ENCODE results near the gene COX5A. TPM values are rescaled to one million over a fixed set of nuclear protein-coding genes. Genes with fewer than 3 reads are reported as not detected.

Gene COX5A
- total RNA-seq, 2 experiments from 2014 or later = 342 TPM

DNA sequence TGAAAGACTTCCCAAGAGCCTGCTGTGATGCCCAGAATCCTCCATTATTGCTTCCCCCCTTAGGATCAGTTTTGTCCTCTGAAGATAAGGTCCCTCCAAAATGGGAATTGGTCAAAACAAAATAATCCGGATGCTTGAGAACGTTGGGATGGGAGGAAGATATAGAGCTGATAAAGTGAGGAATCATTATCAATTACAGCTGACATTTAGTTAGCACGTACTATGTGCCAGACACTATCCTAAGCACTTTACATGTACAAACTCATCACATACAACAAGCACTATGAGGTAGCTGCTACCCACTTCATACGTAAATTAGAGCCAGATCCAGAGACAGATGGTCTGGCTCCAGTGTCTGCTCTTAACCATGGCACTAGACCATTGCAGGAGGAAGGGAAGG is 25.3 kb upstream of the COX5A start:
- ChIA-PET CTCF (interaction anchor here (6.9 kb wide), 1 partner anchor 13 kb away, joined by 36 read pairs; no protein-coding TSS in a partner anchor), POLR2A (interaction anchor here (0.7 to 1.1 kb wide), 2 partner anchors 216 to 241 kb away, joined by 3 read pairs; no protein-coding TSS in a partner anchor)
- ATAC-seq (no peak), DNase-seq (no peak)
- Mint-ChIP-seq H3K4me1 (ENCODE audit: low read depth) (peaks cover 32% of the 10 kb centered on the region), H3K27ac (no peak overlapping the region), H3K9me3 (no peaks in the 10 kb centered on the region), H3K27me3 (peaks cover 27% of the 10 kb centered on the region), H3K36me3 (ENCODE audit: low read depth) (no peaks in the 10 kb centered on the region), H3K4me3 (no peak overlapping the region)
- intact Hi-C loops (cut with micrococcal nuclease) = no loop called here
- TF ChIP-seq, protein P1, sequence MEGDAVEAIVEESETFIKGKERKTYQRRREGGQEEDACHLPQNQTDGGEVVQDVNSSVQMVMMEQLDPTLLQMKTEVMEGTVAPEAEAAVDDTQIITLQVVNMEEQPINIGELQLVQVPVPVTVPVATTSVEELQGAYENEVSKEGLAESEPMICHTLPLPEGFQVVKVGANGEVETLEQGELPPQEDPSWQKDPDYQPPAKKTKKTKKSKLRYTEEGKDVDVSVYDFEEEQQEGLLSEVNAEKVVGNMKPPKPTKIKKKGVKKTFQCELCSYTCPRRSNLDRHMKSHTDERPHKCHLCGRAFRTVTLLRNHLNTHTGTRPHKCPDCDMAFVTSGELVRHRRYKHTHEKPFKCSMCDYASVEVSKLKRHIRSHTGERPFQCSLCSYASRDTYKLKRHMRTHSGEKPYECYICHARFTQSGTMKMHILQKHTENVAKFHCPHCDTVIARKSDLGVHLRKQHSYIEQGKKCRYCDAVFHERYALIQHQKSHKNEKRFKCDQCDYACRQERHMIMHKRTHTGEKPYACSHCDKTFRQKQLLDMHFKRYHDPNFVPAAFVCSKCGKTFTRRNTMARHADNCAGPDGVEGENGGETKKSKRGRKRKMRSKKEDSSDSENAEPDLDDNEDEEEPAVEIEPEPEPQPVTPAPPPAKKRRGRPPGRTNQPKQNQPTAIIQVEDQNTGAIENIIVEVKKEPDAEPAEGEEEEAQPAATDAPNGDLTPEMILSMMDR (IDR thresholded peaks at IDR 0.05) = no peak

GRCh38 chr15:74962671-74963070 is 24.8 kb upstream of the COX5A start:
- peaks cover 31% of the 10 kb centered on the region for H3K27me3 Mint-ChIP-seq
- no peaks in the 10 kb centered on the region for H3K9me3 Mint-ChIP-seq
- H3K4me1 Mint-ChIP-seq (ENCODE audit: low read depth) = peaks cover 36% of the 10 kb centered on the region
- POLR2A ChIA-PET = no interaction called here
- H3K36me3 Mint-ChIP-seq (ENCODE audit: low read depth) = no peaks in the 10 kb centered on the region
- no peak overlapping the region for H3K4me3 Mint-ChIP-seq
- intact Hi-C loops (cut with micrococcal nuclease) = no loop called here
- DNase-seq (no peak), ATAC-seq (no peak)
- CTCF ChIA-PET = interaction anchor here (1.4 to 6.9 kb wide), 2 partner anchors 12 to 23 kb away, joined by 3 to 36 read pairs; no protein-coding TSS in a partner anchor
- H3K27ac Mint-ChIP-seq = no peak overlapping the region
- TF ChIP-seq, protein P1 (IDR thresholded peaks at IDR 0.05) = no peak

- no peak for ATAC-seq
- H3K4me1 Mint-ChIP-seq (ENCODE audit: low read depth) = peaks cover 40% of the 10 kb centered on the region
- ChIA-PET POLR2A (no interaction called here), CTCF (interaction anchor here (1.4 to 6.9 kb wide), 2 partner anchors 12 to 23 kb away, joined by 3 to 36 read pairs; no protein-coding TSS in a partner anchor)
- no peak for DNase-seq
- no peaks in the 10 kb centered on the region for H3K9me3 Mint-ChIP-seq
- no peaks in the 10 kb centered on the region for H3K36me3 Mint-ChIP-seq (ENCODE audit: low read depth)
- peaks cover 35% of the 10 kb centered on the region for H3K27me3 Mint-ChIP-seq
- no peak overlapping the region for H3K27ac Mint-ChIP-seq
- intact Hi-C loops (cut with micrococcal nuclease) = no loop called here
- TF ChIP-seq, protein P1 (IDR thresholded peaks at IDR 0.05) = no peak
- no peak overlapping the region for H3K4me3 Mint-ChIP-seq
Measured at GRCh38 chr15:74962219-74962618, 24.3 kb upstream of the COX5A start.

DNA sequence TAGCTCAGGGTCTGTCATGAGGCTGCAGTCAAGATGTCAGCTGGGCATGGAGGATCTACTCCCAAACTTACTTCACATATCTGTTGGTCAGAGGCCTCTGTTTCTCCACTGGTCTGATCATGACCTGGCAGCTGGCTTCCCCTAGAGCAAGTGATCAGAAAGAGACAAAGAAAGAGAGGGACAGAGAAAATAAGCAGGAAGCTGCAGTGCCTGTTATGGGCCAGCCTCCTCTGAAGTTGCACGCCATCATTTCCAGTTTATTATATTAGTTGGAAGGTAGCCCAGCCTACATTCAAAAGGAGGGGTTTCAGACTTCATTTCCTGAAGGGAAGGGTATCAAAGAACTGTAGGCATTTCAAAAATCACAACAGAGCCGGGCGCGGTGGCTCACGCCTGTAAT is 23.7 kb upstream of the COX5A start:
- H3K36me3 Mint-ChIP-seq (ENCODE audit: low read depth) = no peaks in the 10 kb centered on the region
- peak overlapping the region; percentile 67 for H3K27ac Mint-ChIP-seq
- ATAC-seq (no peak), DNase-seq (no peak)
- no peak overlapping the region for H3K4me3 Mint-ChIP-seq
- CTCF ChIA-PET = interaction anchor here (0.8 to 6.9 kb wide), 4 partner anchors 11 to 26 kb away, joined by 3 to 36 read pairs (median 4); no protein-coding TSS in a partner anchor
- no peaks in the 10 kb centered on the region for H3K9me3 Mint-ChIP-seq
- POLR2A ChIA-PET = no interaction called here
- peaks cover 35% of the 10 kb centered on the region for H3K27me3 Mint-ChIP-seq
- TF ChIP-seq, protein P1 (IDR thresholded peaks at IDR 0.05) = no peak
- H3K4me1 Mint-ChIP-seq (ENCODE audit: low read depth) = peaks cover 40% of the 10 kb centered on the region
- intact Hi-C loops (cut with micrococcal nuclease) = no loop called here

GRCh38 chr15:74960995-74961588 is 23.2 kb upstream of the COX5A start:
- ChIA-PET POLR2A (no interaction called here), CTCF (interaction anchor here (0.8 to 6.9 kb wide), 5 partner anchors 11 to 243 kb away, joined by 3 to 36 read pairs (median 4); no protein-coding TSS in a partner anchor)
- peak; percentile 41 for DNase-seq
- TF ChIP-seq, protein P1 (IDR thresholded peaks at IDR 0.05) = no peak
- Mint-ChIP-seq H3K9me3 (no peaks in the 10 kb centered on the region), H3K4me1 (ENCODE audit: low read depth) (peaks cover 40% of the 10 kb centered on the region), H3K27me3 (peaks cover 35% of the 10 kb centered on the region), H3K4me3 (no peak overlapping the region), H3K36me3 (ENCODE audit: low read depth) (no peaks in the 10 kb centered on the region), H3K27ac (peak overlapping the region; percentile 67)
- peak; percentile 55 for ATAC-seq
- intact Hi-C loops (cut with micrococcal nuclease) = no loop called here
